Ureter (tissue), 1 donor: ENCODE data around the gene HOXC4. TPM values are rescaled to one million over a fixed set of nuclear protein-coding genes. Genes with fewer than 3 reads are reported as not detected.

ENCODE experiments used
- DNase-seq: peaks from one replicate; pipeline ENCODE4 v3.0.0-alpha.2; 2020; ENCODE audit warnings: low spot score
- total RNA-seq: library from RNA; stranded (reverse); gene quantifications from one replicate; pipeline ENCODE4 v1.2.4, GENCODE V29; 2023
- donor health status: DM: yes; HTN: yes; CAD: no.

The HOXC4 gene
- 3.5 TPM for total RNA-seq

GRCh38 chr12:54053751-54054741, at the start of gene HOXC4:
TSS of gene HOXC4 (plus strand) at chr12:54053835. CDS start at chr12:54053923, 88 bp downstream.
- DNase-seq = no peak

- DNase-seq = no peak
Measured at GRCh38 chr12:54004063-54004840, 49.4 kb upstream of the HOXC4 start.

GRCh38 chr12:54004841-54005530, 48.6 kb upstream of the HOXC4 start:
- DNase-seq = no peak

- no peak for DNase-seq
Measured at GRCh38 chr12:54005531-54005852, 48.1 kb upstream of the HOXC4 start.

GRCh38 chr12:54005853-54006558, 47.6 kb upstream of the HOXC4 start:
- DNase-seq = peak; percentile 87

GRCh38 chr12:54006559-54007220, 46.9 kb upstream of the HOXC4 start:
- no peak for DNase-seq

GRCh38 chr12:54007538-54008259, 45.9 kb upstream of the HOXC4 start:
- no peak for DNase-seq

- DNase-seq = no peak
Measured at GRCh38 chr12:54008260-54008552, 45.4 kb upstream of the HOXC4 start.

GRCh38 chr12:54009171-54010052, 44.2 kb upstream of the HOXC4 start:
- no peak for DNase-seq

GRCh38 chr12:54010053-54010971, 43.3 kb upstream of the HOXC4 start:
- DNase-seq = no peak

GRCh38 chr12:54010972-54011664, 42.5 kb upstream of the HOXC4 start:
- DNase-seq = no peak

- no peak for DNase-seq
Measured at GRCh38 chr12:54011665-54012532, 41.7 kb upstream of the HOXC4 start.

GRCh38 chr12:54012631-54013409, 40.8 kb upstream of the HOXC4 start:
- DNase-seq = no peak

- DNase-seq = no peak
Measured at GRCh38 chr12:54014377-54015017, 39.1 kb upstream of the HOXC4 start.
